ENCODE measurements around the gene NT5C3B.

The NT5C3B gene

DNA sequence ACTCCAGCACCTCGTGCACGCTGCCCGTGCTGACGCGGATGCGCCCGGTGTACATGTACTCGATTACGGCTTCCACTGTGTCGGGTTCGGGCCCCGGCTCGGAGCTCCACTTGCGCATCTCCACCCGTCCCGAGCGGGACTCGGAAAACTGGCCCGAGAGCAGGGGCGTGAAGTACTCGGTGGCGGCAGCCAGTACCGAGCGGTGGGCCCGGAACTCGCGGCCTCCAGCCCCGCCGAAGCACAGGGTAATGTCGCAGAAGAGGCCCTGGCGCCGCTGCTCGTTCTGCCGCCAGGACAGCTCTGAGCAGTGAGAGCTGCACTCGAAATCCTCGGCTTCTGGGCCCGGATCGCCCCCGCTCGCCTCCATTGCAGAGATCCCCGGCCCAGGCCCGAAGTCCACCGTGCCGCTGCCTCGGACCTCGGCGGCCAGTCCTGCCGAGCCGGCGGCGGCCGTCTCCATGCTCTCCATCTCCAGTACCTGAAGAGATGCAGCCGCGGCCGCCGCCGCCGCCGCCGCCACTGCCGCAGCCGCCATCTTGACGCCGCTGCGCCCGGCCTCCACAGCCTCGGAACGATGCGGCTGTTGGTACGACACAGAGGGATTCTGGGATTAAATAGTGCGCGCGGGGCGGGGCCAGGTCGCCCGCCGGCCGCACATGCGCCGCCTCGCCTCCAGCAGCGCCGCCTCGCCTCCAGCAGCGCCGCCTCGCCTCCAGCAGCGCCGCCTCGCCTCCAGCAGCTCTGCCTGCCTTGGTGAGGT is 29.0 kb upstream of the NT5C3B start, which contains the start of gene KLHL11 (continued):
- TF ChIP-seq ZNF596 (tag by site-specific recombination; IDR thresholded peaks at IDR 0.05) = no peak
- no peak for TF ChIP-seq ZNF140 (tag by site-specific recombination; IDR thresholded peaks at IDR 0.05)
- TF ChIP-seq ZFP37 (tag by site-specific recombination; IDR thresholded peaks at IDR 0.05) = peak; percentile 84; the same call in 1 of the 2 replicates
- TF ChIP-seq ZNF433 (tag by site-specific recombination; IDR thresholded peaks at IDR 0.05; ENCODE audit: low read depth) = no peak
- no peak for TF ChIP-seq ZNF48 (tag by site-specific recombination; IDR thresholded peaks at IDR 0.05)
- TF ChIP-seq ZNF777 (tag by site-specific recombination; IDR thresholded peaks at IDR 0.05; ENCODE audit: borderline replicate concordance) = peak; percentile 49; the same call in 1 of the 2 replicates
- TF ChIP-seq ZNF175 (tag by site-specific recombination; IDR thresholded peaks at IDR 0.05) = no peak
- no peak for TF ChIP-seq ZNF138 (tag by site-specific recombination; IDR thresholded peaks at IDR 0.05; ENCODE audit: borderline replicate concordance)
- TF ChIP-seq, protein P1, sequence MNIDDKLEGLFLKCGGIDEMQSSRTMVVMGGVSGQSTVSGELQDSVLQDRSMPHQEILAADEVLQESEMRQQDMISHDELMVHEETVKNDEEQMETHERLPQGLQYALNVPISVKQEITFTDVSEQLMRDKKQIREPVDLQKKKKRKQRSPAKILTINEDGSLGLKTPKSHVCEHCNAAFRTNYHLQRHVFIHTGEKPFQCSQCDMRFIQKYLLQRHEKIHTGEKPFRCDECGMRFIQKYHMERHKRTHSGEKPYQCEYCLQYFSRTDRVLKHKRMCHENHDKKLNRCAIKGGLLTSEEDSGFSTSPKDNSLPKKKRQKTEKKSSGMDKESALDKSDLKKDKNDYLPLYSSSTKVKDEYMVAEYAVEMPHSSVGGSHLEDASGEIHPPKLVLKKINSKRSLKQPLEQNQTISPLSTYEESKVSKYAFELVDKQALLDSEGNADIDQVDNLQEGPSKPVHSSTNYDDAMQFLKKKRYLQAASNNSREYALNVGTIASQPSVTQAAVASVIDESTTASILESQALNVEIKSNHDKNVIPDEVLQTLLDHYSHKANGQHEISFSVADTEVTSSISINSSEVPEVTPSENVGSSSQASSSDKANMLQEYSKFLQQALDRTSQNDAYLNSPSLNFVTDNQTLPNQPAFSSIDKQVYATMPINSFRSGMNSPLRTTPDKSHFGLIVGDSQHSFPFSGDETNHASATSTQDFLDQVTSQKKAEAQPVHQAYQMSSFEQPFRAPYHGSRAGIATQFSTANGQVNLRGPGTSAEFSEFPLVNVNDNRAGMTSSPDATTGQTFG (tag by site-specific recombination; IDR thresholded peaks at IDR 0.05; ENCODE audit: borderline replicate concordance) = no peak
- TF ChIP-seq ZFP69B (tag by site-specific recombination; IDR thresholded peaks at IDR 0.05) = peak; percentile 54
- no peak for TF ChIP-seq ZNF211 (tag by site-specific recombination; IDR thresholded peaks at IDR 0.05; ENCODE audit: low read depth)
- TF ChIP-seq ZNF2 (tag by site-specific recombination; IDR thresholded peaks at IDR 0.05) = peak; percentile 62; the same call in 1 of the 2 replicates
- TF ChIP-seq YY2 (tag by site-specific recombination; IDR thresholded peaks at IDR 0.05) = peak; percentile 90
- TF ChIP-seq, protein P2, sequence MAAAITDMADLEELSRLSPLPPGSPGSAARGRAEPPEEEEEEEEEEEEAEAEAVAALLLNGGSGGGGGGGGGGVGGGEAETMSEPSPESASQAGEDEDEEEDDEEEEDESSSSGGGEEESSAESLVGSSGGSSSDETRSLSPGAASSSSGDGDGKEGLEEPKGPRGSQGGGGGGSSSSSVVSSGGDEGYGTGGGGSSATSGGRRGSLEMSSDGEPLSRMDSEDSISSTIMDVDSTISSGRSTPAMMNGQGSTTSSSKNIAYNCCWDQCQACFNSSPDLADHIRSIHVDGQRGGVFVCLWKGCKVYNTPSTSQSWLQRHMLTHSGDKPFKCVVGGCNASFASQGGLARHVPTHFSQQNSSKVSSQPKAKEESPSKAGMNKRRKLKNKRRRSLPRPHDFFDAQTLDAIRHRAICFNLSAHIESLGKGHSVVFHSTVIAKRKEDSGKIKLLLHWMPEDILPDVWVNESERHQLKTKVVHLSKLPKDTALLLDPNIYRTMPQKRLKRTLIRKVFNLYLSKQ (tag by site-specific recombination; IDR thresholded peaks at IDR 0.05; ENCODE audit: borderline replicate concordance) = no peak
- TF ChIP-seq ZNF707 (tag by site-specific recombination; IDR thresholded peaks at IDR 0.05) = no peak
- TF ChIP-seq, protein P3, sequence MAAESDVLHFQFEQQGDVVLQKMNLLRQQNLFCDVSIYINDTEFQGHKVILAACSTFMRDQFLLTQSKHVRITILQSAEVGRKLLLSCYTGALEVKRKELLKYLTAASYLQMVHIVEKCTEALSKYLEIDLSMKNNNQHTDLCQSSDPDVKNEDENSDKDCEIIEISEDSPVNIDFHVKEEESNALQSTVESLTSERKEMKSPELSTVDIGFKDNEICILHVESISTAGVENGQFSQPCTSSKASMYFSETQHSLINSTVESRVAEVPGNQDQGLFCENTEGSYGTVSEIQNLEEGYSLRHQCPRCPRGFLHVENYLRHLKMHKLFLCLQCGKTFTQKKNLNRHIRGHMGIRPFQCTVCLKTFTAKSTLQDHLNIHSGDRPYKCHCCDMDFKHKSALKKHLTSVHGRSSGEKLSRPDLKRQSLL (tag by site-specific recombination; IDR thresholded peaks at IDR 0.05) = 0 out of 2 replicates have a peak, but pooled peaks have one; percentile 35
- no peak; the same call in 1 of the 2 replicates for TF ChIP-seq ZNF146 (tag by site-specific recombination; IDR thresholded peaks at IDR 0.05)
- no peak for TF ChIP-seq ZNF548 (tag by site-specific recombination; IDR thresholded peaks at IDR 0.05)
- TF ChIP-seq ZNF23 (tag by site-specific recombination; IDR thresholded peaks at IDR 0.05; ENCODE audit: borderline replicate concordance) = no peak
- 0 out of 2 replicates have a peak, but pooled peaks have one; percentile 25 for TF ChIP-seq ZNF843 (tag by site-specific recombination; IDR thresholded peaks at IDR 0.05)
- peak; percentile 80; the same call in 1 of the 2 replicates for TF ChIP-seq ZNF600 (tag by site-specific recombination; IDR thresholded peaks at IDR 0.05)
- no peak for TF ChIP-seq ZNF404 (tag by site-specific recombination; IDR thresholded peaks at IDR 0.05)
- TF ChIP-seq ZNF585B (tag by site-specific recombination; IDR thresholded peaks at IDR 0.05) = peak; percentile 8; the same call in 1 of the 2 replicates
- 0 out of 2 replicates have a peak, but pooled peaks have one; percentile 26 for TF ChIP-seq KLF1 (tag by site-specific recombination; IDR thresholded peaks at IDR 0.05)
- TF ChIP-seq, protein P4, sequence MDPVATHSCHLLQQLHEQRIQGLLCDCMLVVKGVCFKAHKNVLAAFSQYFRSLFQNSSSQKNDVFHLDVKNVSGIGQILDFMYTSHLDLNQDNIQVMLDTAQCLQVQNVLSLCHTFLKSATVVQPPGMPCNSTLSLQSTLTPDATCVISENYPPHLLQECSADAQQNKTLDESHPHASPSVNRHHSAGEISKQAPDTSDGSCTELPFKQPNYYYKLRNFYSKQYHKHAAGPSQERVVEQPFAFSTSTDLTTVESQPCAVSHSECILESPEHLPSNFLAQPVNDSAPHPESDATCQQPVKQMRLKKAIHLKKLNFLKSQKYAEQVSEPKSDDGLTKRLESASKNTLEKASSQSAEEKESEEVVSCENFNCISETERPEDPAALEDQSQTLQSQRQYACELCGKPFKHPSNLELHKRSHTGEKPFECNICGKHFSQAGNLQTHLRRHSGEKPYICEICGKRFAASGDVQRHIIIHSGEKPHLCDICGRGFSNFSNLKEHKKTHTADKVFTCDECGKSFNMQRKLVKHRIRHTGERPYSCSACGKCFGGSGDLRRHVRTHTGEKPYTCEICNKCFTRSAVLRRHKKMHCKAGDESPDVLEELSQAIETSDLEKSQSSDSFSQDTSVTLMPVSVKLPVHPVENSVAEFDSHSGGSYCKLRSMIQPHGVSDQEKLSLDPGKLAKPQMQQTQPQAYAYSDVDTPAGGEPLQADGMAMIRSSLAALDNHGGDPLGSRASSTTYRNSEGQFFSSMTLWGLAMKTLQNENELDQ (tag by site-specific recombination; IDR thresholded peaks at IDR 0.05; ENCODE audit: low read depth) = no peak
- TF ChIP-seq ZNF324 (tag by site-specific recombination; IDR thresholded peaks at IDR 0.05) = no peak
- TF ChIP-seq ZXDB (tag by site-specific recombination; IDR thresholded peaks at IDR 0.05) = peak; percentile 74
- TF ChIP-seq, protein P5, sequence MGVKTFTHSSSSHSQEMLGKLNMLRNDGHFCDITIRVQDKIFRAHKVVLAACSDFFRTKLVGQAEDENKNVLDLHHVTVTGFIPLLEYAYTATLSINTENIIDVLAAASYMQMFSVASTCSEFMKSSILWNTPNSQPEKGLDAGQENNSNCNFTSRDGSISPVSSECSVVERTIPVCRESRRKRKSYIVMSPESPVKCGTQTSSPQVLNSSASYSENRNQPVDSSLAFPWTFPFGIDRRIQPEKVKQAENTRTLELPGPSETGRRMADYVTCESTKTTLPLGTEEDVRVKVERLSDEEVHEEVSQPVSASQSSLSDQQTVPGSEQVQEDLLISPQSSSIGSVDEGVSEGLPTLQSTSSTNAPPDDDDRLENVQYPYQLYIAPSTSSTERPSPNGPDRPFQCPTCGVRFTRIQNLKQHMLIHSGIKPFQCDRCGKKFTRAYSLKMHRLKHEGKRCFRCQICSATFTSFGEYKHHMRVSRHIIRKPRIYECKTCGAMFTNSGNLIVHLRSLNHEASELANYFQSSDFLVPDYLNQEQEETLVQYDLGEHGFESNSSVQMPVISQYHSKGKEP (tag by site-specific recombination; IDR thresholded peaks at IDR 0.05) = peak; percentile 69; the same call in 1 of the 2 replicates
- TF ChIP-seq ZNF169 (tag by site-specific recombination; IDR thresholded peaks at IDR 0.05) = no peak
- peak; percentile 31; the same call in 1 of the 2 replicates for TF ChIP-seq ZNF629 (tag by site-specific recombination; IDR thresholded peaks at IDR 0.05)
- peak; percentile 93 for TF ChIP-seq ZNF660 (tag by site-specific recombination; IDR thresholded peaks at IDR 0.05)
